Activated naive CD4-positive, alpha-beta T cell treated with anti-CD3 and anti-CD28 coated beads, Interleukin-2, amount 50 U/mL, for 72 hours (primary cell): ENCODE results near the gene HPX. TPM values are rescaled to one million over a fixed set of nuclear protein-coding genes. Genes with fewer than 3 reads are reported as not detected.
A peak's percentile ranks its signal among the peaks of the same experiment; 100 is the strongest.

Experiments
- ATAC-seq, 2 donors: fragments of 150-1000 bp; cut with Tn5 transposase; 2 replicates each; pipeline ENCODE4 v1.10.0; 2021; ENCODE audit warnings: mild to moderate bottlenecking in 2 of 2, moderate library complexity in 2 of 2
- DNase-seq, 2 donors: peaks; one replicate each; pipeline ENCODE4 v3.0.0; 2021 to 2022; ENCODE audit warnings: low spot score in 2 of 2
- H3K27ac Mint-ChIP-seq, 2 donors: one replicate each; pipeline ENCODE4 v1.8.0; 2022; ENCODE audit warnings: mild to moderate bottlenecking in 2 of 2, mixed read lengths in 2 of 2
- H3K36me3 Mint-ChIP-seq, 2 donors: one replicate each; pipeline ENCODE4 v1.8.0; 2022; ENCODE audit warnings: mixed read lengths in 2 of 2
- H3K9me3 Mint-ChIP-seq, 2 donors: one replicate each; pipeline ENCODE4 v1.8.0; 2022; ENCODE audit warnings: mixed read lengths in 2 of 2
- total RNA-seq, 2 donors: library from RNA; stranded (reverse); gene quantifications; one replicate each; pipeline ENCODE4 v1.2.3, GENCODE V29; 2022

The HPX gene, protein sequence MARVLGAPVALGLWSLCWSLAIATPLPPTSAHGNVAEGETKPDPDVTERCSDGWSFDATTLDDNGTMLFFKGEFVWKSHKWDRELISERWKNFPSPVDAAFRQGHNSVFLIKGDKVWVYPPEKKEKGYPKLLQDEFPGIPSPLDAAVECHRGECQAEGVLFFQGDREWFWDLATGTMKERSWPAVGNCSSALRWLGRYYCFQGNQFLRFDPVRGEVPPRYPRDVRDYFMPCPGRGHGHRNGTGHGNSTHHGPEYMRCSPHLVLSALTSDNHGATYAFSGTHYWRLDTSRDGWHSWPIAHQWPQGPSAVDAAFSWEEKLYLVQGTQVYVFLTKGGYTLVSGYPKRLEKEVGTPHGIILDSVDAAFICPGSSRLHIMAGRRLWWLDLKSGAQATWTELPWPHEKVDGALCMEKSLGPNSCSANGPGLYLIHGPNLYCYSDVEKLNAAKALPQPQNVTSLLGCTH
- total RNA-seq: under 1 TPM; 0.41 to 0.55 TPM

DNA sequence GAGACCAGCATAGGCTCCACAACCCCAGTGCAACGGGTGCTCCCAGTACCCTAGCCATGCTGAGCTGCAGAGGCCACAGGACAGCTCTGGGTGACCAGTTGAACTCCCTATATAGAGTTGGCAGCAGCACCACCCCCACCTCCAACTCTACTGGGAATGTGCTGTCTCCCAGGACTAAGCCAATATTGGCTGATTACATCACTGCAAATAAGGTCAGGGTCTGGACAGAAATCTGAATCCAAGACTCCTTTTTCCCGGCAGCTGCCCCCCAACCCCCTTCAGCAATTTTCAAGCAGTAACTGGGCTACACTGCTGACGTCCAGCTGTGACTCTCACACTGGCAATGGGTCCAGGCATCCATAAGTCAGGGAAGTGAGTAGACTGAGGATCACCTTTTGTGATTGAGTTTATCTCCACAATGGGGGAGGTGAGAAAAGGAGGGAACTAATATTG, at the start of gene HPX:
Gene HPX (minus strand): TSS at position 82 of the 453 bp plus-strand sequence. CDS start 24 bp downstream, at position 58.
- H3K36me3 Mint-ChIP-seq: no peaks in the 10 kb centered on the region
- no peaks in the 10 kb centered on the region for H3K9me3 Mint-ChIP-seq
- ATAC-seq (no peak), DNase-seq (no peak)
- H3K27ac Mint-ChIP-seq: no peak within 1 kb of the TSS

DNA sequence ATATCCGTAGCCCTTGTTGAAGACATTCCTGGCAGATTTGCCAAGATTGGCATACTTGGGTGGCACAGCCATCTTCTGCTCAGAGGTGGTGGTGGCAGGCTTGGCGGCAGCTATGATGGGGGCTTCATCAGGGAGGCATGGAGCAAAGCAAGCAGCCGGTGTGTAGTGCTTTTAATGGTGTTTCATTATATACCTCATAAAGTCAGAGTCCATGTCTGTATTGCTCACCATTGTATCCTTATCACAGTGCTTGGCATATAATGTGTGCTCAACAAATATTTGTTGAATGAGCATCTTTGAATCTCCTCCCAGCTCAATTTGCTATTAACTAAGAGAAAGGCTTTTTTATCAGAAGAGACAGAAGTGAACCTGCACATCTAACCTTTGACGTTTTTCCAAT, 48.5 kb upstream of the HPX start:
- no peaks in the 10 kb centered on the region for H3K36me3 Mint-ChIP-seq
- ATAC-seq (no peak), DNase-seq (no peak)
- no peak overlapping the region for H3K27ac Mint-ChIP-seq
- no peaks in the 10 kb centered on the region for H3K9me3 Mint-ChIP-seq

DNA sequence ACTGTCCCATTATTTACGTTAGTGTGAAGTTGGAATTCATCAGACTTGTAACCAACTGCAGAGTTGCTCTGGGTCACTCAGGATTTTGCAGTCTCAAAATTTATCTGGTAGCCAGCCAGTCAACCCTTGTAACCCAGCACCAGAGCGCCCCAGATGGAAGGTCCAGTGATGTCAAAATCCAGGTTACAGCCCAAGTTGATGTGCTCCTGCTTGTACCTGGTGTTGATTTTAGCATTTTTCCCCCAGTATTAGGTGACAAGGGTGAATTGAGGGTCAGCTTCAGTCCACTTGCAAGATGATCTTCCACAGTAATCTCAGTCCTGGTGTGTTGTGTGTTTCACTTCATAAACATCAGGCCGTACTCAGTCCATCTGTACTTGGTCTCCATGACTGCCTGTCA, 48.0 kb upstream of the HPX start:
- Mint-ChIP-seq H3K36me3 (no peaks in the 10 kb centered on the region), H3K27ac (no peak overlapping the region), H3K9me3 (no peaks in the 10 kb centered on the region)
- DNase-seq: no peak
- no peak for ATAC-seq

DNA sequence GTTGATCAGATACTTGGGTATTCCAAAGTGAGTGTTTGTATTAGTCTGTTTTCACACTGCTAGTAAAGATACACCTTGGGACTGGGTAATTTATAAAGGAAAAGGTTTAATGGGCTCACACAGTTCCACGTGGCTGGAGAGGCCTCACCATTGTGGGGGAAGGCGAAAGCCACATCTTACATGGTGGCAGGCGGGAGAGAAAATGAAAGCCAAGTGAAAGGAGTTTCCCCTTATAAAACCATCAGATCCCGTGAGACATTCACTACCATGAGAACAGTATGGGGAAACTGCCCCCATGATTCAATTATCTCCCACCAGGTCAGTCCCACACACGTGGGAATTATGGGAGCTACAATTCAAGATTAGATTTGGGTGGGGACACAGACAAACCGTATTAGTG, 47.6 kb upstream of the HPX start:
- ATAC-seq (no peak), DNase-seq (no peak)
- Mint-ChIP-seq H3K27ac (peak overlapping the region in 1 of 2 donors; percentile 16), H3K9me3 (no peaks in the 10 kb centered on the region), H3K36me3 (peaks cover 3% of the 10 kb centered on the region in 2 donors)

DNA sequence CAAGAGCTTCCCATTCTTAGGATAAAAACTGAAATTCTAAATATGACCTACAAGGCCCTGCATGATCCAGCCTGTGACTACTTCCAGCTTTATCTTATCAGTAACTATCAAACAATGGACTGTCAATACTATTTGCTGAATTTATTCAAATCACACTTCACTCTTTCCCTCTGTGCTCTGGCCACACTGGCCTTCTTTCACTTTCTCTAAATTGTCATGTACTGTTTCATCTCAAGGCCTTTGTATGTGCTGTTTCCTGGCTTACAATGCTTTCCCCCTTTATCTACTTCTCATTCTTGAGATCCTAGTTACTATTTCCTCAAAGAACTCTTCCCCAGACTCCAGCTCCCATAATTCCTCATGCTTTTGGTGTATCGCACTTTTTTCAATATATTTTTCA, 46.2 kb upstream of the HPX start:
- H3K27ac Mint-ChIP-seq: no peak overlapping the region
- no peaks in the 10 kb centered on the region for H3K9me3 Mint-ChIP-seq
- DNase-seq (no peak), ATAC-seq (no peak)
- H3K36me3 Mint-ChIP-seq: peaks cover 14 to 16% of the 10 kb centered on the region in 2 donors

DNA sequence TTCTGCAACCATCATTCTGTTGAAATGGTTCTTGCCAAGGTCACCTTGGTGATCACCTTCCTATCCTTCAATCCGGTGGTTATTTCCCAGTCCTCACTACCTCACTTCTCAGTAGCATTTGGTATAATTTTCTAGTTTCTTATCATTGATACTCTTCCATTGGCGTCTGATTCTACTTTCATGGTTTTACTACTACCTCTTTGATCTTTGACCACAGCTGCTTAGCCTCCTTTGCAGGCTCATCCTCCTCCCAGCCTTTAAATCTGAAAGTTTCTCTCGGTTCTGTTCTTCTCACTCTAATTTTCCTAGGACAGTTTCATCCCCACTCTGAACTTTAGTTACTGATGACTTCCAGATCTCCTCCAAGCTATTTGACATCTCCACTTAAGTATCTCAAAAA, 45.5 kb upstream of the HPX start:
- no peak for ATAC-seq
- Mint-ChIP-seq H3K27ac (no peak overlapping the region), H3K36me3 (peaks cover 14 to 22% of the 10 kb centered on the region in 2 donors), H3K9me3 (no peaks in the 10 kb centered on the region)
- no peak for DNase-seq

DNA sequence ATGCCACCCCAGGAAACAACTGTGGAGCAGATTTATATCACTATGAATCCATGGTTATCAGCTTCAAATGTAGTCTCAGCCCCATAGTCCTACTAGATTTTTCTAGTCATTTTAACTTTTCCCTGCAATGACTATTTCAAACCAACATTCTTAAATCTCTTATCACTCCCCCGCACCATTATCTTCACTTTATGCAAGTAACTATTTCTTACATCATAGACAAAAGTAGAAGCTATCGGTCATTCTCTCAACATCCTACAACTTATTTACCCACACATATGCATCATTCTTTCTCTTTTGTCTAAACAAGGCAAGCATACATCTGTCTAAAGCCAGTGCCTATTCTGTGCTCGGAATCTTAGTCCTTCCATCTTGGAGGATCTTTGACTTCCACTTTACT, 44.9 kb upstream of the HPX start:
- ATAC-seq (no peak), DNase-seq (no peak)
- Mint-ChIP-seq H3K9me3 (no peaks in the 10 kb centered on the region), H3K27ac (no peak overlapping the region), H3K36me3 (peaks cover 14 to 24% of the 10 kb centered on the region in 2 donors)

DNA sequence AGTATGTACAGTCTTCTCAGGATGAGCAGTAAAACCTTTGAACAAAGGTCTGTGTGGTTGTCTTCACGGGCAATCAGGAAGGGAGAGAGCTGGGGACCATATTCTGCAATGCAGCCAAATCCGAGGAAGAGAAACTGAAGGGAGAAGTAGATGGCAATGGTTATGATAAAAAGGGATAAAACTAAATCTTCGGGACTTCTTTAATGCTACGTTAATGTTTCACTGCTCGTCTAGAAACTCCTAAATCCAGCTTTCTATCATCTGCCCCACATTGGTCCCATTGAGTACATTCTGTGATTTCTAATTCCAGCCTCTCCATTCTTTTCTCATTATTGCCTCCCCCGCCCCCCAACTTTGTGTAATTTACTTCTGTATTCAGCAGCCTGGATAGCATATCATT, 42.2 kb upstream of the HPX start:
- Mint-ChIP-seq H3K27ac (peak overlapping the region; percentile 97 to 99), H3K36me3 (peaks cover 14 to 24% of the 10 kb centered on the region in 2 donors)
- no peak for ATAC-seq

DNA sequence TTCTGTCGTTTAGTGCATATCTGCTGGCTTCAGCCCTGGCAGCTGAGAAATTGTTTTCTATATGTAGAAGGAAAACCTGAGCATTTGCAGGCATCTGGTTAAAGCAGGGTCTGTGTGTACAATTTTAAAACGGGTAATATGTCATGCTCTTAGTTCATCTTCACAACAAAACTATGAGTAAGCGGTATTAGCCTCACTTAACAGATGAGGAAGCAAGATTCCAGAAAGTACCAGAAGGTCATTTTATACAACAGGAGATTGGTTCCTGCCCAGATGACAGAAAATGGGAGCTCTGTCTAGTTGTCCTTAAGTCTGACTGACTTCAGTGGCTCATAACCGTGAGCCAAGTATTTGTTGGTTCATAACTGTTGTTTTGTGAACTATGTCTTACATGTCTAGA, 41.7 kb upstream of the HPX start:
- no peak for ATAC-seq
- Mint-ChIP-seq H3K27ac (peak overlapping the region; percentile 97 to 99), H3K9me3 (no peaks in the 10 kb centered on the region), H3K36me3 (peaks cover 14 to 24% of the 10 kb centered on the region in 2 donors)
- DNase-seq: no peak

More for the DNA sequence above, 42.2 kb upstream of the HPX start:
- DNase-seq: no peak
- H3K9me3 Mint-ChIP-seq: no peaks in the 10 kb centered on the region

DNA sequence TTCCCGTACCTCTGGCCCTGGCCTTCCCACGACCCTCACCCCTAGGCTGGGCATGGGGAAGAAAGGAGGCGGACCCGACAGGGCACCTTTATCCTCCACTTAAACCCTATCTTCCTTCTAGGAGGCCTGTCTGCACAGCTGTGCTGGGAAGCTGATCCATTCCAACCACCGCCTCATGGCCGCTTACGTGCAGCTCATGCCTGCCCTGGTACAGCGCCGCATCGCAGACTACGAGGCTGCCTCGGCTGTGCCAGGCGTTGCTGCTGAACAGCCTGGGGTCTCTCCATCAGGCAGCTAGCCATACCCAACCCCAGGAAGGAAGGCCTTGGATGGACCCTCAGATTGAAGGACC, 41.1 kb upstream of the HPX start:
- DNase-seq: peak in 1 of 2 donors; percentile 55
- peaks cover 14 to 24% of the 10 kb centered on the region in 2 donors for H3K36me3 Mint-ChIP-seq
- H3K9me3 Mint-ChIP-seq: no peaks in the 10 kb centered on the region
- peak overlapping the region; percentile 97 to 99 for H3K27ac Mint-ChIP-seq
- peak in 1 of 2 donors; percentile 2 for ATAC-seq

DNA sequence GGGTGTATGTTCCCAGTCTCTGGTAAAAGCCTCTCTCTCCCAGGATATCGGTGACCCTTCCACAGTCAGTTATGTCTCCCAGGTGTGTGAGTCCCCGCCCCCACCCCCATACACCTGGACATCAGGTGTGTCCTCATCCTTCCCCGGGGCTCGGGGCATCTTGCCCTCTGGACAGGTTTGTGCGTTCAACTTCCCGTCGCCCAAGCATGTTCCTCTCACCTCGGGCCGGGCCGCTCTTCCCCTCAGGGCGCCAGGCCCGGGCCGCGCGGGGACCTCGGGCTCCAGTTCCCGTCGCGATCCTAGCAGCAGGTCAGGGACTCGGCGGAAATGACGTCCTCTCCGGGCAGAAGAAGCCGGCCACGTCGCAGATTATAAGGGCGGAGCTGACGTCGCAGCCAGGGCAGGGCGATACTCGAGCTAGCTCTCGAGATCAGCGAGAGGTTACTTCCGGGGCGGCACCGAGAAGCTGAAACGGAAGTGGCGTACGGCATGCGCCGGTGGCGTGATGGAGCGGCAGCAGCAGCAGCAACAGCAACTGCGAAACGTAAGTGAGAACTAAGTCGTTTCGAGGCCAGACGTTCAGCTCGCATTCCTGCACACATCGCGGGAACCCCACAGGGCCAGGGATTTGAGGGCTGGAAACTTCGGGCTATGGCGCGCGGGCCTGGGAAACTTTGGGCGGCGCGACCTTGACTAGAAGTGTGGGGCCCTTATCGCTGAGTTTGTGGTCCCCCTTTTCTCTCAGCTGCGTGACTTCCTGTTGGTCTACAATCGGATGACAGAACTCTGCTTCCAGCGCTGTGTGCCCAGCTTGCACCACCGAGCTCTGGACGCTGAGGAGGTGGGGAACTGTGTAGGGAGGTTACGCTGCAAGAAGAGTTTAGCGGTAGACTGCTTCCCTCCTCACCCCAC, 40.5 kb upstream of the HPX start, which contains the start of the genes ARFIP2 and TIMM10B:
Gene ARFIP2 (minus strand): TSS at position 320 of the 912 bp plus-strand sequence. CDS start 910 bp downstream, outside the sequence.
Gene TIMM10B (plus strand): TSS at position 490 of the 912 bp plus-strand sequence. CDS start 16 bp downstream, at position 506.
- peak within 1 kb of the TSS; percentile 97 to 99 for H3K27ac Mint-ChIP-seq
- H3K9me3 Mint-ChIP-seq: no peaks in the 10 kb centered on the region
- peaks cover 14 to 24% of the 10 kb centered on the region in 2 donors for H3K36me3 Mint-ChIP-seq
- DNase-seq (peak; percentile 94 to 98), ATAC-seq (peak; percentile 99)

DNA sequence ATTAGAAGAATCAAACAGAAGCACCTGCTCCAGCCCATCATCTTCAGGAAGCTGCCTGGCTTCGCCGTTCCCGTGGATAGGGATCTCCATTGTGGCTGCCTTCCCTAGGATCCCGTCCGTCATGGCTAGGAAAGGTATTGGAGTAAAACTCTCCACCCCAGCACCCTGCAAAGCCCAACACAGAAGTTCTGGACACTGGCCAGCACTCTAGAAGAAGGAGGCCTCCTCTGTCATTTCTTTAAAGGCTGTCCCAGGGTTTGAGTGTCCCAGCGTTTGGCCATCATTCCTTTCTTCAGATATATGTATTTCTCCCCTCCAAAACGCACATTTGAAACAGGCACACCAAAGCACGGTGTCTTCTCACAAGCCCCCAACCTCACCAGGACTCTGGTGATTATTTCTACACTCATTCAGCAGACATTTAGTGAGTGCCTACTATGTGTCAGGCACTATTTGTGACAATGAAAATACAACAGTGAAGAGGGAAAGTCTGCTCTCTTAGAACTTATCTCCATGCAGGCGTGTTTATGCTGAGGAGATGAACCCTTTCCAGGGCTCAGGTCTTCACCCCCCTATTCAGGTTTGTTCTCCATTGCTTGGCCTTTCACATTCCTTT, 39.6 kb upstream of the HPX start:
- Mint-ChIP-seq H3K36me3 (peaks cover 14 to 24% of the 10 kb centered on the region in 2 donors), H3K27ac (peak overlapping the region; percentile 97 to 99), H3K9me3 (no peaks in the 10 kb centered on the region)
- ATAC-seq: no peak
- no peak for DNase-seq

DNA sequence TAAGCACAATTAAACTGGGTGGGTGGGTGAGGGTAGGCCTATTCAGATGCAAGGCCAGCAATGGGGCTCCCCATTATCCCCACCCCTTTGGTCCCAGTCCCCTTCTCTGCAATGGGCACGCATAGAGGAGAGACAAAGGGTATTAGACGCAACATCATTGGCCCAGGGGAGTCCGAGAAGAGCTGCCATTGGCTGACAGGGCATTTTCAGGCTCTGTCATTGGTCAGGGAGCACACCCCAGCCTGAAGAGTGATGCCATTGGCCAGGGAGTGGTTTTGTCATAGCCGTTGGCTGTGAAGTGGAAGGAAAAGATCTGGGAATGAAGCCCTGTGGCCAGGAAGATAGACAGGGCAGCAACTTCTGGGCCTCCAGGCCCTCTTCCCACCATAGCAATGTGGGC, 35.8 kb upstream of the HPX start:
- Mint-ChIP-seq H3K9me3 (no peaks in the 10 kb centered on the region), H3K36me3 (peaks cover 0 to 4% of the 10 kb centered on the region in 2 donors)
- no peak for ATAC-seq

DNA sequence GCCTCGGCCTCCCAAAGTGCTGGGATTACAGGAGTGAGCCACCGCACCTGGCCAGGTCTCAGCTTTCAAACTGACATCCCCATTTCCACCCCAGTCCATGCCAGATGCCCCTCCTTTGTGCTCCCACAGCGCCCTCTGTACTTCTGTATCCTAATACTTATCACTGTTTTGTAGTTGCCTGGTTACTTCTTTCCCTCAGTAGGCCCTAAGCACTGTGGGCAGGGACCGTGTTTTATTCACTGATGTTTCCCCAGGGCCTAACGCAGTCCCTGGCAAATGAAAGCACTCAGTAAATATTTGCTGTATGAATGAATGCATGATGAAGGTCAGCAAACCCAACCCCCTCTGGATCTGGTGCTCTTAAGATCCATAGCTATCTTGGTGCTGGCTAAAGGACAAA, 35.1 kb upstream of the HPX start:
- peak overlapping the region in 1 of 2 donors; percentile 55 for H3K27ac Mint-ChIP-seq
- no peaks in the 10 kb centered on the region for H3K36me3 Mint-ChIP-seq
- no peaks in the 10 kb centered on the region for H3K9me3 Mint-ChIP-seq
- DNase-seq (no peak), ATAC-seq (no peak)

More for the DNA sequence above, 35.8 kb upstream of the HPX start:
- no peak for DNase-seq
- no peak overlapping the region for H3K27ac Mint-ChIP-seq

DNA sequence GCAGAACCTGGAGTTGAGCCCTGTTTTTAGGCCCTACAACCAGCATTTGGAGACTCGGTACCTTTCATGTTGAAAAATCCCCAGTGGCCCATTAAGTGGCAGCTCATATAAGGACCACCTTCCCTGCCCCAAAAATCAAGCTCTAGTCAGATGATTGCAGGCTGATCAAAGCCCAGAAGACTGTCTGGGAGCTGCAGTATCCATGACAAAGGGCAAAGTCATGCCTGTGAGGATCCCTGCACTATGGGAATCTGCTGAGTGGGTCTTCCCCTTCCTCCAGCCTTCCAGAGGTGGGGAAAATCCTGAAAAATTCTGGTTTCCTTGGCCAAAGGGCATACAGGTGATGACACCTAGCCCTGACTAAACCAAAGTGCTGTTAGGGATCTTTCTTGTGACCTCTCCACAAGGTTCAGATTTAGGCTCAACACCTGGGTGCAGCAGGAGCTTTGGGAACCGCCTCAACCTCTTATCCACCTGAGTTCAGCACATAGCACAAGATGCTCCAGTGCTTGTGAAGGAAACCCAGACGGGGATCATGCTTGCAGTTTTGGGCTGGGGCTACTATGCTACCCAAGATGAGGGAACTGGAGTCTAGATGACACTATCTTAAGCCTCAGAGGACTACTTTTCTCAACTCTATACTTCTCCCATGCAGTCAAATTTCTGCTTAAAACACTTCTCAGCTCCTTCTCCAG, 34.2 kb upstream of the HPX start:
- DNase-seq: no peak
- peak overlapping the region in 1 of 2 donors; percentile 55 for H3K27ac Mint-ChIP-seq
- no peaks in the 10 kb centered on the region for H3K9me3 Mint-ChIP-seq
- H3K36me3 Mint-ChIP-seq: no peaks in the 10 kb centered on the region
- no peak for ATAC-seq

DNA sequence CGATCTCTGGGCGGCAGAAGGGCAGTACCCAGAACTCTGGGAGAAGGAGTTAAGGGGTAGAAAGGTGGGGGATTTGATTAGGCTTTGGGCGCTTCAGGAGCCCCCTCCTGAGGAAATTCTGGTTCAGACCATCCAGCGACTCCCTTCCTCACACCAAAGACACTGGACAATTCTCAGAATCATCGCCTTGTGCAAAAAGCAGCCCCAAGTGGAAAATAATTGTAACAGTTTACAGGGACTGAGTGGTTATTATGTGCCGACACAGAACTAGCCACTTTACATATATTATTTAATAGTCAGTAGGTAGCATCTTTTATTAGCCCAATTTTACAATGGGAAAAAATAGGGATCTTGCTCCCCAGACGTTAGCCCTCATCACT, 33.6 kb upstream of the HPX start:
- ATAC-seq (no peak), DNase-seq (no peak)
- no peaks in the 10 kb centered on the region for H3K36me3 Mint-ChIP-seq
- H3K9me3 Mint-ChIP-seq: no peaks in the 10 kb centered on the region
- H3K27ac Mint-ChIP-seq: peak overlapping the region in 1 of 2 donors; percentile 53
